K562 (cell line): ENCODE measurements around the gene SPNS2. TPM values are rescaled to one million over a fixed set of nuclear protein-coding genes. Genes with fewer than 3 reads are reported as not detected.

Source experiments
- ATAC-seq: fragments of 200-7000 bp; cut with Tn5 transposase; 3 replicates; pipeline ENCODE4 v1.9.1; 2020; ENCODE audit warnings: moderate library complexity
- BruUV-seq: library from RNA; stranded (reverse); fragments of 400-500 nt; replicated peaks from 2 replicates; lab custom pipeline; 2021; lab: Mats Ljungman, UMichigan
- CTCF ChIA-PET: fragments of 300-600 bp; formaldehyde crosslinking; extraction: SDS; loops from one replicate; lab custom pipeline; 2021; ENCODE audit warnings: low intra/inter-chr PET ratio; lab: Yijun Ruan, JAX
- POLR2A ChIA-PET: fragments of 300-600, 350-650 bp; sonication (Branson Sonifier 250); formaldehyde crosslinking; extraction: SDS; loops from one replicate; lab custom pipeline; 2021; ENCODE audit warnings: antibody characterized with exemption, inconsistent platforms; lab: Yijun Ruan, JAX
- DNase-seq, 4 experiments: peaks; one replicate each; pipeline versions ENCODE4 v3.0.0 to v3.0.0-alpha.2; 2011 to 2018; ENCODE audit warnings: low spot score in 3 of 4, mixed read lengths in 3 of 4; ENCODE audit errors: extremely low read depth in 1 of 4
- FAIRE-seq: peaks from 2 replicates; lab custom pipeline; 2011; peaks lifted over from hg19 to GRCh38; lab: Jason Lieb, UNC
- H2AFZ ChIP-seq: 2 replicates; pipeline ENCODE4 v1.6.0; 2011; ENCODE audit warnings: low read depth, low read length, control low read depth, inconsistent platforms
- H3K27ac ChIP-seq: fragments of 200-600 bp; 3 replicates; pipeline ENCODE4 v1.8.0; 2011; ENCODE audit warnings: low read depth, mild to moderate bottlenecking, control low read depth, inconsistent platforms, low read length, moderate library complexity, mixed read lengths; ENCODE audit errors: extremely low read depth
- H3K27me3 ChIP-seq, 2 experiments: fragments of 300-600 bp in 1 of 2; 2 replicates in 1 of 2; 3 replicates in 1 of 2; pipeline versions ENCODE4 v1.6.0 to v1.8.0; 2011; ENCODE audit warnings: inconsistent platforms in 2 of 2, low read length in 2 of 2, mild to moderate bottlenecking in 1 of 2, mixed read lengths in 1 of 2, moderate library complexity in 1 of 2; ENCODE audit not compliant: control insufficient read depth in 2 of 2, insufficient read depth in 2 of 2
- H3K36me3 ChIP-seq: fragments of 300-600 bp; 3 replicates; pipeline ENCODE4 v1.8.0; 2011; ENCODE audit warnings: mild to moderate bottlenecking, low read length, inconsistent platforms; ENCODE audit not compliant: control insufficient read depth, insufficient read depth
- H3K4me1 ChIP-seq, 2 experiments: fragments of 200-600 bp in 1 of 2; replicated peaks in 1 of 2; 2 replicates in 1 of 2; 3 replicates in 1 of 2; pipeline versions ENCODE4 v1.5.1 to v1.8.0; 2011; ENCODE audit warnings: inconsistent platforms in 2 of 2, low read length in 2 of 2, mild to moderate bottlenecking in 1 of 2, mixed read lengths in 1 of 2, moderate library complexity in 1 of 2; ENCODE audit not compliant: control insufficient read depth in 2 of 2, insufficient read depth in 2 of 2
- H3K4me2 ChIP-seq: 2 replicates; pipeline ENCODE4 v1.6.1; 2011; ENCODE audit warnings: low read length, control low read depth, inconsistent platforms, mixed read lengths; ENCODE audit not compliant: insufficient read depth
- H3K4me3 ChIP-seq: fragments of 200-600 bp; sonication (generic), shearing (Covaris generic); 2 replicates; pipeline ENCODE4 v1.5.1; 2016; ENCODE audit warnings: control low read depth, inconsistent platforms
- H3K79me2 ChIP-seq: fragments of 200-600 bp; 3 replicates; pipeline ENCODE4 v1.8.0; 2011; ENCODE audit warnings: low read length, inconsistent platforms; ENCODE audit not compliant: control insufficient read depth, insufficient read depth
- H3K9ac ChIP-seq, 2 experiments: 2 replicates each; pipeline versions ENCODE4 v1.6.0 to v1.6.1; 2011; ENCODE audit warnings: low read depth in 2 of 2, low read length in 2 of 2, control low read depth in 1 of 2, inconsistent platforms in 1 of 2, mild to moderate bottlenecking in 1 of 2, mixed read lengths in 1 of 2; ENCODE audit not compliant: insufficient read depth in 1 of 2
- H3K9me1 ChIP-seq: one replicate; pipeline ENCODE4 v1.6.0; 2011; ENCODE audit warnings: inconsistent platforms, mild to moderate bottlenecking, low read length, moderate library complexity; ENCODE audit not compliant: control insufficient read depth, insufficient read depth
- H3K9me3 ChIP-seq: replicated peaks from 2 replicates; pipeline ENCODE4 v1.5.1; 2011; ENCODE audit warnings: low read depth, low read length, inconsistent platforms; ENCODE audit not compliant: control insufficient read depth, insufficient read depth
- H4K20me1 ChIP-seq: replicated peaks from 2 replicates; pipeline ENCODE4 v1.6.1; 2011; ENCODE audit warnings: low read length, inconsistent platforms, mixed read lengths; ENCODE audit not compliant: control insufficient read depth, insufficient read depth
- EP400 ChIP-seq: fragments of 450-650 bp; IDR thresholded peaks from 2 replicates; pipeline ENCODE4 v1.6.1; 2017; ENCODE audit warnings: antibody characterized with exemption, mild to moderate bottlenecking, moderate library complexity
- HNRNPLL ChIP-seq: fragments of 200-400 bp; formaldehyde crosslinking; IDR thresholded peaks from 2 replicates; pipeline ENCODE4 v1.6.1; 2017; ENCODE audit warnings: low read length, low read depth, mild to moderate bottlenecking; ENCODE audit not compliant: poor library complexity, severe bottlenecking
- MCM3 ChIP-seq: fragments of 450-650 bp; IDR thresholded peaks from 2 replicates; pipeline ENCODE4 v1.6.1; 2016
- NR4A1 ChIP-seq, 2 experiments: fragments of 250-450 bp in 1 of 2; fragments of 450-650 bp in 1 of 2; sonication (Bioruptor Pico) in 1 of 2; IDR thresholded peaks; 2 replicates each; pipeline versions ENCODE4 v1.4.0 to v1.6.1; 2016 to 2020; ENCODE audit warnings: mild to moderate bottlenecking in 2 of 2, missing compliant biosample characterization in 1 of 2, missing genetic modification characterization in 1 of 2, moderate library complexity in 1 of 2
- PTBP1 ChIP-seq: fragments of 200-400 bp; formaldehyde crosslinking; IDR thresholded peaks from 2 replicates; pipeline ENCODE4 v1.6.1; 2017; ENCODE audit warnings: low read depth, low read length
- SPI1 ChIP-seq: IDR thresholded peaks from 2 replicates; pipeline ENCODE4 v1.6.1; 2011; ENCODE audit warnings: low read depth, low read length, control low read depth, borderline replicate concordance
- SRSF3 ChIP-seq: fragments of 200-400 bp; formaldehyde crosslinking; IDR thresholded peaks from 2 replicates; pipeline ENCODE4 v1.6.1; 2016; ENCODE audit warnings: mild to moderate bottlenecking, low read length, moderate library complexity; ENCODE audit not compliant: insufficient read depth
- ZNF507 ChIP-seq: conservative IDR thresholded peaks from 2 replicates; pipeline ENCODE4 v1.6.1; 2017; ENCODE audit warnings: missing genetic modification characterization, missing compliant biosample characterization
- ZNF586 ChIP-seq: fragments of 450-650 bp; formaldehyde crosslinking; conservative IDR thresholded peaks from 2 replicates; pipeline ENCODE4 v1.4.0; 2020; ENCODE audit warnings: mild to moderate bottlenecking, moderate library complexity
- WGBS: fragments of 100-300 bp; shearing (Covaris generic); methylation state at CpG from one replicate; pipeline ENCODE4 v1.1.6; 2016; ENCODE audit warnings: low coverage, mixed read lengths; ENCODE audit not compliant: insufficient coverage; ENCODE audit errors: missing lambda C conversion rate; 5-methylcytosine and 5-hydroxymethylcytosine counted together
- in situ Hi-C: fragments of 300-500 bp; cut with MboI; formaldehyde crosslinking; loops from 4 replicates; pipeline ENCODE4 v1.15.0; 2018; ENCODE audit warnings: inconsistent platforms, mixed read lengths
- intact Hi-C: fragments of 100-400 bp; cut with micrococcal nuclease; formaldehyde crosslinking; loops from 2 replicates; pipeline ENCODE4 v1.14.2; 2022
- polyA plus RNA-seq, 8 experiments: library from polyadenylated mRNA; depleted of rRNA in 4 of 8; stranded (reverse) in 5 of 8; unstranded in 3 of 8; fragments of >200 nt; fragmentation: Nextera tagmentation in 2 of 8; fragmentation: Illumina TruSeq in 1 of 8; extraction: Ambion mirVana in 2 of 8; extraction: Trizol in 1 of 8; gene quantifications; 2 replicates each; pipeline versions ENCODE4 v1.2.1 to v1.2.3, GENCODE V29; 2011 to 2014; ENCODE audit warnings: inconsistent platforms in 1 of 8, missing spikeins in 1 of 8
- total RNA-seq, 7 experiments: library from RNA; depleted of rRNA in 6 of 7; stranded (reverse); fragments of >200 nt in 6 of 7; fragmentation: Illumina TruSeq in 2 of 7; extraction: Trizol in 2 of 7; gene quantifications; 2 replicates each; pipeline versions ENCODE4 v1.2.1 to v1.2.3, GENCODE V29; 2011 to 2021; ENCODE audit warnings: low replicate concordance in 1 of 7
- TF ChIP-seq, protein P1 (sequence below): fragments of 250-450 bp; sonication (Bioruptor Pico); IDR thresholded peaks from 2 replicates; pipeline ENCODE4 v1.8.0; 2021; ENCODE audit warnings: moderate library complexity, mild to moderate bottlenecking, inconsistent platforms
- TF ChIP-seq, protein P2 (sequence below): sonication (generic); formaldehyde crosslinking; IDR thresholded peaks from 2 replicates; pipeline ENCODE4 v1.8.0; 2022; ENCODE audit warnings: mild to moderate bottlenecking, low read depth, missing genetic modification reagents
- TF ChIP-seq, protein P3 (sequence below), 2 experiments: fragments of 450-650 bp in 1 of 2; sonication (generic) in 1 of 2; formaldehyde crosslinking; conservative IDR thresholded peaks; 2 replicates each; pipeline versions ENCODE4 v1.4.0 to v1.8.1; 2020 to 2022; ENCODE audit warnings: mild to moderate bottlenecking in 1 of 2, missing genetic modification reagents in 1 of 2

The SPNS2 gene
- total and polyA plus RNA-seq, 9 of the 15 experiments (the other 6 are each of a cell fraction or from before 2014, with no cell fraction given): 0.06 TPM; not detected in 8

DNA sequence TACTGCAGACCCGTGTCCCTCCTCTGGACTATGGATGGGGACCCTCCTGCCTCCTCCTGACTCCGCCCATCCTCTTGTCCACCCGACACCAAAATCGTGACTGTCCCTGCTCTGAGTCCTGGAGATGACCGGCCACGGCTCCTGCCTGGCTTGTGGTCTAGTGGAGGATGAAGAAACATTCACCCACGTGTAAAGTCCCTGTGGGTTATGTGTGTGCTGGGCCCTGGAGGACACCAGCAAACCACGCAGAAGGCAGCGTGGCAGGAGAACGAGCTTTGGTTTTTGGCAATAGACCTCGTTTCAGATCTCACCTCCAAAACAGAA lies 11.9 kb downstream of the SPNS2 start:
- POLR2A ChIA-PET: interaction anchor here (0.6 to 1.1 kb wide), 2 partner anchors 14 to 71 kb away, joined by 3 to 4 read pairs; no protein-coding TSS in a partner anchor
- H2AFZ ChIP-seq: no peak overlapping the region
- peaks cover 8% of the 10 kb centered on the region for H4K20me1 ChIP-seq
- peaks cover 0 to 65% of the 10 kb centered on the region in 2 experiments; a peak in 2 of 5 replicates for H3K27me3 ChIP-seq
- CTCF ChIA-PET: no interaction called here
- no TSS peak for BruUV-seq
- no peak overlapping the region for H3K9ac ChIP-seq
- no peaks in the 10 kb centered on the region for H3K9me3 ChIP-seq
- H3K4me3 ChIP-seq: no peak overlapping the region
- peaks cover 5 to 38% of the 10 kb centered on the region in 2 experiments; a peak in 4 of 5 replicates for H3K4me1 ChIP-seq
- DNase-seq (no peak), ATAC-seq (no peak), FAIRE-seq (no peak)
- intact Hi-C loops: no loop called here
- no peak for TF ChIP-seq ZNF586 (CRISPR knock-in tag)
- TF ChIP-seq EP400: no peak
- no peak for TF ChIP-seq HNRNPLL
- in situ Hi-C loops: no loop called here
- H3K4me2 ChIP-seq: no peak overlapping the region
- H3K9me1 ChIP-seq: no peaks in the 10 kb centered on the region
- H3K27ac ChIP-seq: no peak overlapping the region
- H3K79me2 ChIP-seq: no peaks in the 10 kb centered on the region
- H3K36me3 ChIP-seq: no peaks in the 10 kb centered on the region
- WGBS: 14% methylated on average over 10 of the region's 11 CpGs

DNA sequence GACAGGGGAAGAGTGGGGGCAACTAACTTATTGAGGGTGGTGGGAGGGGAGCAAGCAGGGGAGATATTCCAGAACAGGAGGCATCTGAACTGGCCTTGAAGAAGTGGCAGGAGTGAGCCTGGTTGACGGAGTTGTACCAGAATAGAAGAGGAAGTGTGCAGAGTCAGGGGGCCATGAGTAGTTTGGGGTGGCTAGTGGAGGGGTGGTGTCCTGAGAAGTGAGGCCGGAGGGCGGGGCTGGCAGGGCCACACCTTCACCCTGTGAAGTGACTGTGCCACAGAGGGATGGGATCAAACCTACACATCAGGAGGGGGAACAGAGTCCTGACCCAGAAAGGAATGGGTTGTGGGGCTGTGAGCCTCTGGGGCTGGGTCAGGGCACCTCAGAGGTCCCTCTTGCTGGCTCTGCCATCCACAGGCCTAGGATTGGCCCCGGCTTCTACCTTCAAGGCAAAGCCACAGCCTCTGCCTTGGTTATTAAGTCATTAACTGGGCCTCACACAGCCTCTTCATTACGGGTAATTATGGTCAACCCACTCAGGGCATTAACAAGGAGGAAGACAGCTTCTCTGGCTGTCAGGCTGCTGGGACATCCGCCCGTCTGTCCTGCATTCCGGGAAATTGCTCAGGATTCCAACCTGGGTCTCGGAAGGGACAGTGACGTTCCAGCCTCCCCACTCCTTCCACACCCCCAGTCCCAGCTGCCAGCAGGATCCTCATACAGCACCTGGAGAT lies 12.7 kb downstream of the SPNS2 start:
- intact Hi-C loops: no loop called here
- POLR2A ChIA-PET: no interaction called here
- TF ChIP-seq ZNF507 (tag) (no peak), SRSF3 (no peak), SPI1 (no peak), MCM3 (no peak), PTBP1 (no peak), NR4A1 (CRISPR knock-in tag; IDR thresholded peaks at IDR 0.05) (no peak), NR4A1 (tag; IDR thresholded peaks at IDR 0.05) (no peak)
- TF ChIP-seq, protein P1, sequence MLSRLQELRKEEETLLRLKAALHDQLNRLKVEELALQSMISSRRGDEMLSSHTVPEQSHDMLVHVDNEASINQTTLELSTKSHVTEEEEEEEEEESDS (CRISPR knock-in tag): no peak
- TF ChIP-seq, protein P2, sequence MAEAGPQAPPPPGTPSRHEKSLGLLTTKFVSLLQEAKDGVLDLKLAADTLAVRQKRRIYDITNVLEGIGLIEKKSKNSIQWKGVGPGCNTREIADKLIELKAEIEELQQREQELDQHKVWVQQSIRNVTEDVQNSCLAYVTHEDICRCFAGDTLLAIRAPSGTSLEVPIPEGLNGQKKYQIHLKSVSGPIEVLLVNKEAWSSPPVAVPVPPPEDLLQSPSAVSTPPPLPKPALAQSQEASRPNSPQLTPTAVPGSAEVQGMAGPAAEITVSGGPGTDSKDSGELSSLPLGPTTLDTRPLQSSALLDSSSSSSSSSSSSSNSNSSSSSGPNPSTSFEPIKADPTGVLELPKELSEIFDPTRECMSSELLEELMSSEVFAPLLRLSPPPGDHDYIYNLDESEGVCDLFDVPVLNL (CRISPR knock-in tag): no peak
- TF ChIP-seq, protein P3, sequence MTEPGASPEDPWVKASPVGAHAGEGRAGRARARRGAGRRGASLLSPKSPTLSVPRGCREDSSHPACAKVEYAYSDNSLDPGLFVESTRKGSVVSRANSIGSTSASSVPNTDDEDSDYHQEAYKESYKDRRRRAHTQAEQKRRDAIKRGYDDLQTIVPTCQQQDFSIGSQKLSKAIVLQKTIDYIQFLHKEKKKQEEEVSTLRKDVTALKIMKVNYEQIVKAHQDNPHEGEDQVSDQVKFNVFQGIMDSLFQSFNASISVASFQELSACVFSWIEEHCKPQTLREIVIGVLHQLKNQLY (CRISPR knock-in tag; conservative IDR thresholded peaks at IDR 0.05): no peak

More for the DNA sequence above, 12.7 kb downstream of the SPNS2 start:
- DNase-seq (no peak), FAIRE-seq (no peak), ATAC-seq (no peak)
- H3K9me1 ChIP-seq: no peaks in the 10 kb centered on the region
- in situ Hi-C loops: no loop called here
- 5% methylated on average over 7 of the region's 10 CpGs for WGBS
- H3K4me2 ChIP-seq: no peak overlapping the region
- no TSS peak for BruUV-seq
- peaks cover 0 to 64% of the 10 kb centered on the region in 2 experiments; a peak in 2 of 5 replicates for H3K27me3 ChIP-seq
- no peaks in the 10 kb centered on the region for H3K36me3 ChIP-seq
- H4K20me1 ChIP-seq: peaks cover 8% of the 10 kb centered on the region
- H3K27ac ChIP-seq: no peak overlapping the region
- no peak overlapping the region for H2AFZ ChIP-seq
- H3K4me1 ChIP-seq: peaks cover 1 to 33% of the 10 kb centered on the region in 2 experiments; a peak in 4 of 5 replicates
- no peaks in the 10 kb centered on the region for H3K9me3 ChIP-seq
- no peaks in the 10 kb centered on the region for H3K79me2 ChIP-seq
- no peak overlapping the region for H3K4me3 ChIP-seq
- CTCF ChIA-PET: no interaction called here
- H3K9ac ChIP-seq: no peak overlapping the region
